ENCODE data around the gene HNRNPU. TPM values are rescaled to one million over a fixed set of nuclear protein-coding genes. Genes with fewer than 3 reads are reported as not detected.

HNRNPU gene
- polyA plus RNA-seq, 3 donors, result 71.5 to 197 (median 143) TPM

DNA sequence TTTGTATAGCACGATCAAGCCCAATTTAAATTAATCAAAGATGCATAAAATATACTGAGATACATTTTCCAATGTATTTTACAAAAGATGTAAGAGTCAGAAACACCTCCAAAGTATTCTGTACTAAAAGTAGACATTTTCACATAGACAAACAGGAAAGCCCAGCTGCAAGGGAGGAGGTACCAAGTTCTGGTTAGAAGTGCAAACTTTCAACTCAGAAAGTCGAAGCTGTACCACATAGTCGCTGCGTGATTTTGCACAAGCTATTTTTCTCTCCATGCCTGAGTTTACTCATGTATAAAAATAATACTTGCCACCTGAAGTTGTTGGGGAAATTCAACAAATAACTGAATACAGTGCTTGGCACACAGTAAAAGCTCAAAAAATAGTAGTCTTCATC, 5.6 kb upstream of the HNRNPU start:
- intact Hi-C loops (cut with micrococcal nuclease), result loop anchor here (5.0 to 10.0 kb wide), 4 partner anchors 47 to 215 kb away; partner anchors contain the start of gene DESI2 (in 1 of the 2)
- H3K4me1 ChIP-seq (ENCODE audit: control insufficient read depth in 1 of 2, insufficient read depth in 2 of 2, low read length in 2 of 2), result peaks cover 10 to 11% of the 10 kb centered on the region in 2 donors
- H3K36me3 Mint-ChIP-seq, result no peaks in the 10 kb centered on the region
- H3K4me3 Mint-ChIP-seq, result no peak overlapping the region
- no peak overlapping the region for H3K27ac ChIP-seq (ENCODE audit: low read depth in 1 of 2, low read length in 2 of 2)
- DNase-seq, result no peak
- H3K27me3 ChIP-seq (ENCODE audit: control insufficient read depth in 2 of 2, insufficient read depth in 2 of 2, low read length in 2 of 2), result no peaks in the 10 kb centered on the region
- H4K20me1 ChIP-seq (ENCODE audit: insufficient read depth, low read length), result no peaks in the 10 kb centered on the region
- H3K36me3 ChIP-seq (replicated peaks in 1 of 2; ENCODE audit: control insufficient read depth in 1 of 2, insufficient read depth in 2 of 2, low read length in 2 of 2), result no peaks in the 10 kb centered on the region
- H3K79me2 ChIP-seq (ENCODE audit: insufficient read depth, low read length), result peaks cover 14% of the 10 kb centered on the region
- H3K27me3 Mint-ChIP-seq (ENCODE audit: low read depth in 3 of 3), result peaks cover 0 to 1% (median 0%) of the 10 kb centered on the region in 3 donors
- peaks cover 12% of the 10 kb centered on the region for H3K4me1 Mint-ChIP-seq
- no peak overlapping the region for H3K9ac ChIP-seq (ENCODE audit: insufficient read depth, low read length, poor library complexity, severe bottlenecking)
- H2AFZ ChIP-seq (ENCODE audit: insufficient read depth, low read depth, low read length, poor library complexity, severe bottlenecking), result no peak overlapping the region
- H3K27ac Mint-ChIP-seq, result no peak overlapping the region
- no peak overlapping the region for H3K4me3 ChIP-seq (replicated peaks in 1 of 3; ENCODE audit: low read depth in 2 of 3, low read length in 3 of 3)
- WGBS (ENCODE audit: insufficient coverage), result no CpG with 5 or more reads among the region's 4 CpGs
- H3K4me2 ChIP-seq (replicated peaks; ENCODE audit: extremely low read depth, low read length, poor library complexity, severe bottlenecking), result no peak overlapping the region
- no peaks in the 10 kb centered on the region for H3K9me3 ChIP-seq (replicated peaks in 1 of 2; ENCODE audit: control insufficient read depth in 1 of 2, insufficient read depth in 1 of 2, low read length in 2 of 2)
- TF ChIP-seq, protein P1, sequence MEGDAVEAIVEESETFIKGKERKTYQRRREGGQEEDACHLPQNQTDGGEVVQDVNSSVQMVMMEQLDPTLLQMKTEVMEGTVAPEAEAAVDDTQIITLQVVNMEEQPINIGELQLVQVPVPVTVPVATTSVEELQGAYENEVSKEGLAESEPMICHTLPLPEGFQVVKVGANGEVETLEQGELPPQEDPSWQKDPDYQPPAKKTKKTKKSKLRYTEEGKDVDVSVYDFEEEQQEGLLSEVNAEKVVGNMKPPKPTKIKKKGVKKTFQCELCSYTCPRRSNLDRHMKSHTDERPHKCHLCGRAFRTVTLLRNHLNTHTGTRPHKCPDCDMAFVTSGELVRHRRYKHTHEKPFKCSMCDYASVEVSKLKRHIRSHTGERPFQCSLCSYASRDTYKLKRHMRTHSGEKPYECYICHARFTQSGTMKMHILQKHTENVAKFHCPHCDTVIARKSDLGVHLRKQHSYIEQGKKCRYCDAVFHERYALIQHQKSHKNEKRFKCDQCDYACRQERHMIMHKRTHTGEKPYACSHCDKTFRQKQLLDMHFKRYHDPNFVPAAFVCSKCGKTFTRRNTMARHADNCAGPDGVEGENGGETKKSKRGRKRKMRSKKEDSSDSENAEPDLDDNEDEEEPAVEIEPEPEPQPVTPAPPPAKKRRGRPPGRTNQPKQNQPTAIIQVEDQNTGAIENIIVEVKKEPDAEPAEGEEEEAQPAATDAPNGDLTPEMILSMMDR (IDR thresholded peaks at IDR 0.05), result no peak
- peaks cover 0 to 3% (median 0%) of the 10 kb centered on the region in 7 donors for H3K9me3 Mint-ChIP-seq

DNA sequence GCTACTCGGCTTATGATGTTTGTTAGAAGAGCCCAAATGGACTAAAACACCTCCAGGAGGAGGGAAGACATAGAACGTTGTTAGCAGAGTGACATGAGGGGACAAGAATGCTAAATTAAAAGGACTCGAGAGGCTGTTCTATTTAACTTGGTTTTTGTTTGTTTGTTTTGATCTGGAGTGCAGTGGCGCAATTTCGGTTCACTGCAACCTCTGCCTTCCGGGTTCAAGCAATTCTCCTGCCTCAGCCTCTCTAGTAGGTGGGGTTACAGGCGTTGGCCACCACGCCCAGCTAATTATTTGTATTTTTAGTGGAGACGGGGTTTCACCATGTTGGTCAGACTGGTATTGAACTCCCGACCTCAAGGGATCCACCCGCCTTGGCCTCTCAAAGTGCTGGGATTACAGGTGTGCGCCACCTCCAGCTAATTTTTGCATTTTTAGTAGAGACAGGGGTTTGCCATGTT, 5.1 kb upstream of the HNRNPU start:
- intact Hi-C loops (cut with micrococcal nuclease), result loop anchor here (5.0 to 10.0 kb wide), 4 partner anchors 48 to 215 kb away; partner anchors contain the start of gene DESI2 (in 1 of the 2)
- peaks cover 14% of the 10 kb centered on the region for H3K4me1 Mint-ChIP-seq
- H3K4me3 Mint-ChIP-seq, result no peak overlapping the region

More for the DNA sequence above, 5.1 kb upstream of the HNRNPU start:
- Mint-ChIP-seq H3K9me3 (peaks cover 0 to 3% (median 0%) of the 10 kb centered on the region in 7 donors), H3K27me3 (ENCODE audit: low read depth in 3 of 3) (peaks cover 0 to 1% (median 0%) of the 10 kb centered on the region in 3 donors), H3K36me3 (no peaks in the 10 kb centered on the region), H3K27ac (peak overlapping the region in 1 of 7 donors; percentile 38)
- H3K9me3 ChIP-seq (replicated peaks in 1 of 2; ENCODE audit: control insufficient read depth in 1 of 2, insufficient read depth in 1 of 2, low read length in 2 of 2), result no peaks in the 10 kb centered on the region
- no peak overlapping the region for H3K4me2 ChIP-seq (replicated peaks; ENCODE audit: extremely low read depth, low read length, poor library complexity, severe bottlenecking)
- no peaks in the 10 kb centered on the region for H3K27me3 ChIP-seq (ENCODE audit: control insufficient read depth in 2 of 2, insufficient read depth in 2 of 2, low read length in 2 of 2)
- TF ChIP-seq, protein P1 (IDR thresholded peaks at IDR 0.05), result no peak
- H3K27ac ChIP-seq (ENCODE audit: low read depth in 1 of 2, low read length in 2 of 2), result no peak overlapping the region
- H3K4me3 ChIP-seq (replicated peaks in 1 of 3; ENCODE audit: low read depth in 2 of 3, low read length in 3 of 3), result no peak overlapping the region
- 100% methylated on average over 4 of the region's 12 CpGs for WGBS (ENCODE audit: insufficient coverage)
- no peaks in the 10 kb centered on the region for H3K36me3 ChIP-seq (replicated peaks in 1 of 2; ENCODE audit: control insufficient read depth in 1 of 2, insufficient read depth in 2 of 2, low read length in 2 of 2)
- no peak for DNase-seq
- peaks cover 12 to 15% of the 10 kb centered on the region in 2 donors for H3K4me1 ChIP-seq (ENCODE audit: control insufficient read depth in 1 of 2, insufficient read depth in 2 of 2, low read length in 2 of 2)
- H2AFZ ChIP-seq (ENCODE audit: insufficient read depth, low read depth, low read length, poor library complexity, severe bottlenecking), result no peak overlapping the region
- H4K20me1 ChIP-seq (ENCODE audit: insufficient read depth, low read length), result no peaks in the 10 kb centered on the region
- no peak overlapping the region for H3K9ac ChIP-seq (ENCODE audit: insufficient read depth, low read length, poor library complexity, severe bottlenecking)
- H3K79me2 ChIP-seq (ENCODE audit: insufficient read depth, low read length), result peaks cover 14% of the 10 kb centered on the region

All from CD14-positive monocyte (primary cell).